Muscle of back (tissue), 11 donors: ENCODE results near the gene TP53RK. TPM values are rescaled to one million over a fixed set of nuclear protein-coding genes. Genes with fewer than 3 reads are reported as not detected.

Source experiments
- DNase-seq, 3 donors: peaks; one replicate each; pipeline versions ENCODE4 v3.0.0 to v3.0.0-alpha.2; 2013
- polyA plus RNA-seq, 10 donors: library from polyadenylated mRNA; unstranded; fragments of 120-200 nt; gene quantifications; one replicate each; pipeline ENCODE4 v1.2.1, GENCODE V29; 2013; ENCODE audit not compliant: insufficient read length in 10 of 10

The TP53RK gene
- polyA plus RNA-seq, 10 donors: 9.3 to 12.5 (median 10.8) TPM

GRCh38 chr20:46665602-46666001, 23.6 kb downstream of the TP53RK start:
- DNase-seq: no peak

GRCh38 chr20:46663531-46663930, 25.7 kb downstream of the TP53RK start:
- no peak for DNase-seq

- no peak for DNase-seq
These were observed 27.6 kb downstream of the TP53RK start for GRCh38 chr20:46661659-46662058.

- no peak for DNase-seq
These were observed 28.8 kb downstream of the TP53RK start for GRCh38 chr20:46660487-46660886.

GRCh38 chr20:46657618-46658017, 31.6 kb downstream of the TP53RK start:
- DNase-seq: no peak

GRCh38 chr20:46657137-46657536, 32.1 kb downstream of the TP53RK start:
- no peak for DNase-seq

GRCh38 chr20:46652699-46653098, 36.5 kb downstream of the TP53RK start:
- DNase-seq: no peak

GRCh38 chr20:46651091-46651962, 37.9 kb downstream of the TP53RK start, which contains the start of gene SLC13A3:
SLC13A3 (minus strand) TSS chr20:46651459; CDS start chr20:46651421, 38 bp downstream.
- DNase-seq: peak in 1 of 3 donors; percentile 30

- no peak for DNase-seq
These were observed 38.6 kb downstream of the TP53RK start for GRCh38 chr20:46650575-46651090.

- no peak for DNase-seq
These were observed 39.2 kb downstream of the TP53RK start for GRCh38 chr20:46649965-46650542.

GRCh38 chr20:46649650-46649949, 39.6 kb downstream of the TP53RK start:
- no peak for DNase-seq

GRCh38 chr20:46648903-46649649, 40.2 kb downstream of the TP53RK start:
- no peak for DNase-seq

- no peak for DNase-seq
These were observed 41.8 kb downstream of the TP53RK start for GRCh38 chr20:46647469-46647868.

GRCh38 chr20:46646659-46647380, 42.4 kb downstream of the TP53RK start:
- DNase-seq: no peak

- DNase-seq: no peak
These were observed 43.1 kb downstream of the TP53RK start for GRCh38 chr20:46646122-46646521.

GRCh38 chr20:46644733-46645132, 44.5 kb downstream of the TP53RK start:
- DNase-seq: no peak

GRCh38 chr20:46644160-46644559, 45.1 kb downstream of the TP53RK start:
- no peak for DNase-seq

- DNase-seq: no peak
These were observed 46.3 kb downstream of the TP53RK start for GRCh38 chr20:46642969-46643343.

- no peak for DNase-seq
These were observed 46.8 kb downstream of the TP53RK start for GRCh38 chr20:46642265-46642968.

GRCh38 chr20:46641424-46641823, 47.8 kb downstream of the TP53RK start:
- no peak for DNase-seq
